Duodenal mucosa (tissue), 2 donors: ENCODE measurements around the gene GVQW3.

ENCODE experiments used
- H3K27ac ChIP-seq: one replicate; pipeline ENCODE4 v1.7.0; 2013; ENCODE audit warnings: low read depth, low read length
- H3K27me3 ChIP-seq, 2 donors: one replicate each; pipeline ENCODE4 v1.7.0; 2013; ENCODE audit warnings: low read length in 2 of 2, control low read depth in 1 of 2; ENCODE audit not compliant: insufficient read depth in 2 of 2, control insufficient read depth in 1 of 2
- H3K36me3 ChIP-seq, 2 donors: one replicate each; pipeline ENCODE4 v1.7.0; 2013; ENCODE audit warnings: low read length in 2 of 2, control low read depth in 1 of 2; ENCODE audit not compliant: insufficient read depth in 2 of 2, control insufficient read depth in 1 of 2
- H3K4me1 ChIP-seq, 2 donors: one replicate each; pipeline ENCODE4 v1.7.0; 2013; ENCODE audit warnings: low read length in 2 of 2, control low read depth in 1 of 2; ENCODE audit not compliant: insufficient read depth in 2 of 2, control insufficient read depth in 1 of 2
- H3K4me3 ChIP-seq, 2 donors: one replicate each; pipeline ENCODE4 v1.7.0; 2013; ENCODE audit warnings: low read length in 2 of 2, low read depth in 1 of 2
- H3K9ac ChIP-seq, 2 donors: one replicate each; pipeline ENCODE4 v1.7.0; 2013; ENCODE audit warnings: low read length in 2 of 2, low read depth in 1 of 2
- H3K9me3 ChIP-seq, 2 donors: one replicate each; pipeline ENCODE4 v1.7.0; 2013; ENCODE audit warnings: low read length in 2 of 2, control low read depth in 1 of 2; ENCODE audit not compliant: control insufficient read depth in 1 of 2

GVQW3 gene

GRCh38 chr11:76406359-76406758 is 25.2 kb downstream of the GVQW3 start:
- no peak overlapping the region for H3K4me3 ChIP-seq
- no peaks in the 10 kb centered on the region for H3K27me3 ChIP-seq
- no peak overlapping the region for H3K9ac ChIP-seq
- no peaks in the 10 kb centered on the region for H3K36me3 ChIP-seq
- no peaks in the 10 kb centered on the region for H3K4me1 ChIP-seq
- H3K9me3 ChIP-seq: no peaks in the 10 kb centered on the region
- no peak overlapping the region for H3K27ac ChIP-seq

GRCh38 chr11:76408171-76408965 is 27.2 kb downstream of the GVQW3 start:
- Histone ChIP-seq H3K27ac (no peak overlapping the region), H3K4me1 (no peaks in the 10 kb centered on the region), H3K36me3 (no peaks in the 10 kb centered on the region), H3K4me3 (no peak overlapping the region), H3K9me3 (no peaks in the 10 kb centered on the region), H3K9ac (no peak overlapping the region), H3K27me3 (no peaks in the 10 kb centered on the region)

- H3K4me3 ChIP-seq: no peak overlapping the region
- no peak overlapping the region for H3K9ac ChIP-seq
- no peaks in the 10 kb centered on the region for H3K9me3 ChIP-seq
Measured at GRCh38 chr11:76410851-76411357, 29.8 kb downstream of the GVQW3 start.

GRCh38 chr11:76415073-76415472 is 34.0 kb downstream of the GVQW3 start:
- Histone ChIP-seq H3K36me3 (no peaks in the 10 kb centered on the region), H3K9me3 (no peaks in the 10 kb centered on the region), H3K4me1 (no peaks in the 10 kb centered on the region), H3K27ac (no peak overlapping the region), H3K4me3 (no peak overlapping the region), H3K9ac (no peak overlapping the region), H3K27me3 (no peaks in the 10 kb centered on the region)

More at GRCh38 chr11:76410851-76411357, 29.8 kb downstream of the GVQW3 start:
- no peaks in the 10 kb centered on the region for H3K4me1 ChIP-seq
- no peaks in the 10 kb centered on the region for H3K36me3 ChIP-seq
- no peak overlapping the region for H3K27ac ChIP-seq
- no peaks in the 10 kb centered on the region for H3K27me3 ChIP-seq

GRCh38 chr11:76419896-76420295 is 38.8 kb downstream of the GVQW3 start:
- H3K4me1 ChIP-seq: no peaks in the 10 kb centered on the region
- H3K27ac ChIP-seq: no peak overlapping the region
- H3K36me3 ChIP-seq: no peaks in the 10 kb centered on the region

GRCh38 chr11:76424379-76424778 is 43.3 kb downstream of the GVQW3 start:
- no peak overlapping the region for H3K4me3 ChIP-seq
- H3K9ac ChIP-seq: no peak overlapping the region
- no peak overlapping the region for H3K27ac ChIP-seq
- no peaks in the 10 kb centered on the region for H3K27me3 ChIP-seq
- H3K9me3 ChIP-seq: no peaks in the 10 kb centered on the region
- H3K36me3 ChIP-seq: no peaks in the 10 kb centered on the region
- H3K4me1 ChIP-seq: no peaks in the 10 kb centered on the region

More at GRCh38 chr11:76419896-76420295, 38.8 kb downstream of the GVQW3 start:
- no peak overlapping the region for H3K4me3 ChIP-seq
- H3K9ac ChIP-seq: no peak overlapping the region
- no peaks in the 10 kb centered on the region for H3K27me3 ChIP-seq
- no peaks in the 10 kb centered on the region for H3K9me3 ChIP-seq

- H3K27ac ChIP-seq: no peak overlapping the region
- H3K9ac ChIP-seq: no peak overlapping the region
- no peak overlapping the region for H3K4me3 ChIP-seq
- H3K27me3 ChIP-seq: no peaks in the 10 kb centered on the region
- H3K9me3 ChIP-seq: no peaks in the 10 kb centered on the region
- H3K4me1 ChIP-seq: no peaks in the 10 kb centered on the region
- H3K36me3 ChIP-seq: no peaks in the 10 kb centered on the region
Measured at GRCh38 chr11:76424891-76425290, 43.8 kb downstream of the GVQW3 start.

GRCh38 chr11:76426660-76427059 is 45.5 kb downstream of the GVQW3 start:
- Histone ChIP-seq H3K36me3 (no peaks in the 10 kb centered on the region), H3K9me3 (no peaks in the 10 kb centered on the region), H3K27ac (no peak overlapping the region), H3K4me3 (no peak overlapping the region), H3K9ac (no peak overlapping the region), H3K4me1 (no peaks in the 10 kb centered on the region), H3K27me3 (no peaks in the 10 kb centered on the region)

- H3K36me3 ChIP-seq: no peaks in the 10 kb centered on the region
- no peaks in the 10 kb centered on the region for H3K4me1 ChIP-seq
- H3K4me3 ChIP-seq: no peak overlapping the region
- no peaks in the 10 kb centered on the region for H3K27me3 ChIP-seq
- no peak overlapping the region for H3K27ac ChIP-seq
- H3K9ac ChIP-seq: no peak overlapping the region
- no peaks in the 10 kb centered on the region for H3K9me3 ChIP-seq
Measured at GRCh38 chr11:76436020-76436419, 54.9 kb downstream of the GVQW3 start.

GRCh38 chr11:76443268-76443980 is 62.3 kb downstream of the GVQW3 start:
- Histone ChIP-seq H3K27me3 (no peaks in the 10 kb centered on the region), H3K4me3 (peak overlapping the region; percentile 98 to 99), H3K9ac (peak overlapping the region; percentile 97 to 100), H3K9me3 (no peaks in the 10 kb centered on the region), H3K36me3 (peaks cover 2 to 3% of the 10 kb centered on the region in 2 donors), H3K4me1 (peaks cover 14 to 17% of the 10 kb centered on the region in 2 donors), H3K27ac (no peak overlapping the region)
